ENCODE data around the gene GHR.

DNA sequence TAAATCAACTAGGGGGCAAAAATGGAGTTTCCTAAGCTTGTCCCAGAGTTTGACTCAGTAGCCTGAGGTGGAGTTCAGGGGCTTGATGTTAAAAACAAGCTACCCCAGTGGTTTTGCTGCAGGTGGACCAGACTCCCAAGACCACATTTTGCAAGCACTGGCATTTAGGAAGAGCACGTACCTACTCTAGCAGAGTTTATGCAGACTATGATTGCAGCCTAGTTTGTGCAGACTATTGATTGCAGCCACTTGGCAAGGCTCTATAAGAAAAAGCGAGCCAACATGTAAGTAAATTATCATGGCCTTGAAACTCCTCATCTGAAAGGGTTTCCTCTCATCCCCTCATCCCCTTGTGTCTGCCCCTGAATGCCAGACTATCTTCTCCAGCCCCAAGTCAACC is 231.4 kb downstream of the GHR start:
- TF ChIP-seq, protein P1, sequence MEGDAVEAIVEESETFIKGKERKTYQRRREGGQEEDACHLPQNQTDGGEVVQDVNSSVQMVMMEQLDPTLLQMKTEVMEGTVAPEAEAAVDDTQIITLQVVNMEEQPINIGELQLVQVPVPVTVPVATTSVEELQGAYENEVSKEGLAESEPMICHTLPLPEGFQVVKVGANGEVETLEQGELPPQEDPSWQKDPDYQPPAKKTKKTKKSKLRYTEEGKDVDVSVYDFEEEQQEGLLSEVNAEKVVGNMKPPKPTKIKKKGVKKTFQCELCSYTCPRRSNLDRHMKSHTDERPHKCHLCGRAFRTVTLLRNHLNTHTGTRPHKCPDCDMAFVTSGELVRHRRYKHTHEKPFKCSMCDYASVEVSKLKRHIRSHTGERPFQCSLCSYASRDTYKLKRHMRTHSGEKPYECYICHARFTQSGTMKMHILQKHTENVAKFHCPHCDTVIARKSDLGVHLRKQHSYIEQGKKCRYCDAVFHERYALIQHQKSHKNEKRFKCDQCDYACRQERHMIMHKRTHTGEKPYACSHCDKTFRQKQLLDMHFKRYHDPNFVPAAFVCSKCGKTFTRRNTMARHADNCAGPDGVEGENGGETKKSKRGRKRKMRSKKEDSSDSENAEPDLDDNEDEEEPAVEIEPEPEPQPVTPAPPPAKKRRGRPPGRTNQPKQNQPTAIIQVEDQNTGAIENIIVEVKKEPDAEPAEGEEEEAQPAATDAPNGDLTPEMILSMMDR (IDR thresholded peaks at IDR 0.05) = no peak
- TF ChIP-seq ZFX (IDR thresholded peaks at IDR 0.05; ENCODE audit: borderline replicate concordance) = no peak
